GM10847 (cell line): ENCODE measurements around the gene ASTN2.

Source experiments
- POLR2A ChIP-seq: IDR thresholded peaks from 2 replicates; pipeline ENCODE4 v1.6.1; 2011; ENCODE audit not compliant: insufficient read length; ENCODE audit errors: extremely low read depth

The ASTN2 gene

GRCh38 chr9:117355542-117355941 is 59.3 kb downstream of the ASTN2 start:
- no peak for TF ChIP-seq POLR2A

GRCh38 chr9:117354997-117355396 is 59.9 kb downstream of the ASTN2 start:
- no peak for TF ChIP-seq POLR2A

GRCh38 chr9:117354244-117354847 is 60.5 kb downstream of the ASTN2 start:
- no peak for TF ChIP-seq POLR2A

GRCh38 chr9:117344892-117345660 is 69.8 kb downstream of the ASTN2 start:
- no peak for TF ChIP-seq POLR2A

GRCh38 chr9:117343427-117343826 is 71.4 kb downstream of the ASTN2 start:
- TF ChIP-seq POLR2A, result no peak

- TF ChIP-seq POLR2A, result no peak
Measured at GRCh38 chr9:117341151-117341550, 73.7 kb downstream of the ASTN2 start.

- TF ChIP-seq POLR2A, result no peak
Measured at GRCh38 chr9:117340422-117340821, 74.4 kb downstream of the ASTN2 start.

GRCh38 chr9:117335837-117336433 is 78.9 kb downstream of the ASTN2 start:
- no peak for TF ChIP-seq POLR2A

- no peak for TF ChIP-seq POLR2A
Measured at GRCh38 chr9:117334101-117334500, 80.8 kb downstream of the ASTN2 start.

GRCh38 chr9:117325831-117326230 is 89.0 kb downstream of the ASTN2 start:
- TF ChIP-seq POLR2A, result no peak

GRCh38 chr9:117325110-117325731 is 89.6 kb downstream of the ASTN2 start:
- TF ChIP-seq POLR2A, result no peak

GRCh38 chr9:117323390-117323789 is 91.5 kb downstream of the ASTN2 start:
- TF ChIP-seq POLR2A, result no peak

GRCh38 chr9:117317192-117317591 is 97.7 kb downstream of the ASTN2 start:
- TF ChIP-seq POLR2A, result no peak

GRCh38 chr9:117315236-117315635 is 99.6 kb downstream of the ASTN2 start:
- TF ChIP-seq POLR2A, result no peak

GRCh38 chr9:117313989-117314388 is 100.9 kb downstream of the ASTN2 start:
- TF ChIP-seq POLR2A, result no peak

GRCh38 chr9:117307701-117308100 is 107.2 kb downstream of the ASTN2 start:
- TF ChIP-seq POLR2A, result no peak
